ENCODE results near the gene LTB4R. TPM values are rescaled to one million over a fixed set of nuclear protein-coding genes. Genes with fewer than 3 reads are reported as not detected.

The LTB4R gene
- total and polyA plus RNA-seq, 4 experiments from 2014 or later, result 9.6 to 20.0 (median 15.1) TPM

DNA sequence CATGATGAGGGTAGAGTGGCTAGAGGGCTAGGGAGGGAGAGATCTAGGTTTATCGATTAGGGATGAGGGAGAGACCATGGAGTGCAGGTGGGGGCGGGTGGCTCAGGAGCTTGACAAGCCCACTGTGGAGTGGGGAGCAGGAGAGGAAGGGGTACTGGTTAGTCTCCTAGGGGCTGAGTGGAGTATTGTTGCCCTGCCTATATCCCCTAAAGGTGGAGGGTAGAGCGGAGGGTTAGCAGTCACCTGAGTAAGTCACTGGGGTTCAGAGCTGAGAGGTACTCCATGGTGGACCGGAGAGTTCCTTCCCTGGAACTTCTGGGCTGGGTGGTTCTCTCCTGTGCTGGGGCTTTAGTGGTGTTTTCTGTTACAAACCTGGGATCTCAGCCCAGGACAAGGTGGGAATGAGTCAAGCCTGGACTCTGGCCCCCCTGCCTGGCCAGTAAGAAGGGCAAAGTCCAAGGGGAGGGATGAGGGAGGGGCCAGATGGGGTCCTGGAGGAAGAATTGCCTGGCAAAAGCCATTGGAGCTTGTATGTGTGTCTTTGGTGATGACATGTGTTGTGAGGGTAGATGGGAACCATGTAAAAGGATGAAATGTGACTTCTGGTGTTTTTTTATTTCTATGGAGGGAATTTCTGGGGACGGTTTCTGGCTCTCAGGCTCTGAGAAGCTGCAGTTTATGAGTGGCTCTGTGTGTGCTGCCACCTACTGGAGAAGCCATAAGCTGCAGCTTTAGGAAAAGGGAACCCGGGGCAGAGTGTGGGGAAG is 3.5 kb upstream of the LTB4R start, which contains the start of gene CIDEB:
CIDEB (minus strand) TSS at position 403 of the 767 bp plus-strand sequence; CDS start at position 284, 119 bp downstream.
- intact Hi-C loops (cut with micrococcal nuclease), result loop anchor here (1.0 kb wide), 1 partner anchor 36 kb away; the partner anchor contains the start of gene RABGGTA
- H3K36me3 Mint-ChIP-seq, result peaks cover 42 to 53% of the 10 kb centered on the region in 2 donors
- H3K36me3 ChIP-seq (ENCODE audit: insufficient read depth, low read length), result peaks cover 50% of the 10 kb centered on the region

DNA sequence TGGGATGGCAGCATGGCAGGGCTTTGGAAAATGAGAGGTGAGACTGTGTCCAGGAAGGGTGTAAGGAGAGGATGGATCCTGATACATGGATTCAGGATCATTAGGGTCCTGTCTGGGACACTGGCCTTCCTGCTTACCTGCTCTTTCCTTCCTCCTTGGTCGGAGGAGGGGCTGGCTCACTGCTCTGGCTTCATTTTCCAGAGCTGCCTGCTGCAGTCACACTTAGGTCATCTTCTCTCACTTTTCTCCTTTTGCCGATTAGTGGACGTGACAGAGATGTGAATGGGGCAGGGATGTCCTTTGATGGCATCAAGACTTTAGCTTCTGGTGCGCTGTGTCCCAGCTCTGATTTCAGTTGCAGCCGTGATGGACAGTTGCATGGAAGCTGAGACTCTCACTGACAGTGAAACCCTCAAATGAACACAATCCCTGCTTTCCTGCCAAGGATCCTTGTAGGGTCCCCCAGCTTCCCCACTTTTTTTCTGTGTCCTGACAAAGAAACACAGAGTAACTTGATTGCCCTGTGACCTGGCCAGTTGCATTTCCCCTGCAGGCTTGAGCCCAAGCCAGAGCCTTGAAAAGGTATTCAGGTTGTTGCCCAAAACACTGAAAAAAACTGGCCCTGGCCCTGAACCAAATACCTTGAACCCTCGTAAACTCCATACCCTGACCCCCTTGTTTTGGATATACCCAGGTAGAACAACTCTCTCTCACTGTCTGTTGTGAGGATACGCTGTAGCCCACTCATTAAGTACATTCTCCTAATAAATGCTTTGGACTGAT is 2.8 kb upstream of the LTB4R start:
- Histone ChIP-seq H3K27me3 (ENCODE audit: insufficient read depth, low read length) (no peaks in the 10 kb centered on the region), H3K4me1 (ENCODE audit: insufficient read depth, low read length) (peaks cover 52% of the 10 kb centered on the region), H3K4me3 (ENCODE audit: low read length in 2 of 2) (no peak overlapping the region), H3K9me3 (ENCODE audit: control insufficient read depth in 1 of 2, low read length in 2 of 2) (no peaks in the 10 kb centered on the region), H3K27ac (ENCODE audit: low read depth, low read length) (peak overlapping the region; percentile 72), H3K36me3 (ENCODE audit: insufficient read depth, low read length) (peaks cover 43% of the 10 kb centered on the region)
- Mint-ChIP-seq H3K4me3 (peak overlapping the region; percentile 1 to 79 (median 44)), H3K4me1 (peaks cover 36 to 75% (median 51%) of the 10 kb centered on the region in 4 donors), H3K27ac (peak overlapping the region; percentile 52 to 96 (median 84)), H3K36me3 (peaks cover 41 to 46% of the 10 kb centered on the region in 2 donors), H3K27me3 (no peaks in the 10 kb centered on the region), H3K9me3 (peaks cover 0 to 1% (median 0%) of the 10 kb centered on the region in 8 donors)
- POLR2A ChIA-PET (ENCODE audit: partially characterized antibody), result interaction anchor here (0.7 to 8.5 kb wide), 20 partner anchors 9 to 193 kb away, joined by 3 to 108 read pairs (median 6); partner anchors contain the start of genes ADCY4, CBLN3, CHMP4A and DCAF11
- CTCF ChIA-PET (ENCODE audit: partially characterized antibody), result interaction anchor here (0.5 to 18.5 kb wide), 40 partner anchors 9 to 1449 kb away, joined by 3 to 556 read pairs (median 5); partner anchors contain the start of genes ADCY4, CBLN3, CHMP4A and DCAF11
- intact Hi-C loops (cut with micrococcal nuclease), result loop anchor here (1.0 kb wide), 1 partner anchor 37 kb away; the partner anchor contains the start of gene RABGGTA
- no peak for DNase-seq

More for the DNA sequence above, 3.5 kb upstream of the LTB4R start, which contains the start of gene CIDEB:
- POLR2A ChIA-PET (ENCODE audit: partially characterized antibody), result interaction anchor here (0.8 to 8.5 kb wide), 21 partner anchors 8 to 193 kb away, joined by 3 to 108 read pairs (median 4); partner anchors contain the start of genes ADCY4, CBLN3, CHMP4A and DCAF11
- no peaks in the 10 kb centered on the region for H3K27me3 ChIP-seq (ENCODE audit: insufficient read depth, low read length)
- H3K27ac Mint-ChIP-seq, result peak within 1 kb of the TSS; percentile 52 to 96 (median 90)
- DNase-seq, result peak; percentile 53 to 62 (median 58)
- peak within 1 kb of the TSS; percentile 72 for H3K27ac ChIP-seq (ENCODE audit: low read depth, low read length)
- H3K9me3 ChIP-seq (ENCODE audit: control insufficient read depth in 1 of 2, low read length in 2 of 2), result no peaks in the 10 kb centered on the region
- H3K4me3 Mint-ChIP-seq, result peak within 1 kb of the TSS in 7 of 8 donors; percentile 1 to 79 (median 35)
- CTCF ChIA-PET (ENCODE audit: partially characterized antibody), result interaction anchor here (0.6 to 18.5 kb wide), 42 partner anchors 9 to 301 kb away, joined by 3 to 556 read pairs (median 4); partner anchors contain the start of genes ADCY4, CBLN3, CHMP4A and DCAF11
- peaks cover 0 to 1% (median 0%) of the 10 kb centered on the region in 8 donors for H3K9me3 Mint-ChIP-seq
- H3K4me1 Mint-ChIP-seq, result peaks cover 29 to 70% (median 46%) of the 10 kb centered on the region in 4 donors
- H3K4me1 ChIP-seq (ENCODE audit: insufficient read depth, low read length), result peaks cover 44% of the 10 kb centered on the region
- no peaks in the 10 kb centered on the region for H3K27me3 Mint-ChIP-seq
- no peak within 1 kb of the TSS for H3K4me3 ChIP-seq (ENCODE audit: low read length in 2 of 2)

DNA sequence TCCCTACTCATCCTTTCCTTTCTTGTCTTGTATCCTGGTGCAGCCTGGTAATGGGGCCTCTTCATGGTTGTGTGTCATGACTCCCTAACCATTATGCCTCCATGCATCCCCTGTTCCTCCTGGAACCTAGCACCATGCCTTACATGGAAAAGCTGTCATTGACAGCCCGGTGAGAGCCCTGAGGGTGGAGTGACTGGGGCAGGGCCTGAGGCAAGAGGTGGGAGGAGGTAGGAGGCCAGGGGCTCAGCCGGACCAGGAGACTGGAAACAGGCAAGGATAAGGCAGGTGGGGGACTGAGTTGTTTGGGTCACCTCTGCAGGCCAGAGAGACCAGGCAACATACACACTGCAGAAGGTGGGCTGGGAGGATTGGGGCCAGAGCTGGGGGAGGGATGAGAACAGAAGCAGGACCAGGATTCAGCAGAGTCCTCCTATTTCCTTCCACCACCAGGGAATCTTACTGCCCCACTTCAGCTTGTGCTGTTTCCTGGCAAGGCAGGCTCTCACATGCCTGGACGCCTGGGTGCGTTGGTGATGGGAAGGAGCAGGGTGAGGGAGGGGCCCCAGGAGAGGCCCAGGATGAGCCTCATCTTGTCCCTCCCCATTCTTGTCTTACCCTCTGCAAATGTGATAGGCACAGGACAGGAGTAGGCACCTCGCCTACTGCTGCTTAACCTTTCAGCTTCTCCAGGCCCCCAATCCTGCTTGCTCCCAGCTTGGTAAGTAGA is 1.6 kb upstream of the LTB4R start, which contains the start of gene LTB4R2:
LTB4R2 (plus strand) TSS at position 603 of the 727 bp plus-strand sequence. CDS start 525 bp downstream, outside the sequence.
- CTCF ChIA-PET (ENCODE audit: partially characterized antibody), result interaction anchor here (0.7 to 18.5 kb wide), 14 partner anchors 8 to 229 kb away, joined by 3 to 556 read pairs (median 28); partner anchors contain the start of genes ADCY4, CBLN3, DHRS1 and KHNYN
- peaks cover 0 to 1% (median 0%) of the 10 kb centered on the region in 8 donors for H3K9me3 Mint-ChIP-seq
- Histone ChIP-seq H3K27me3 (ENCODE audit: insufficient read depth, low read length) (no peaks in the 10 kb centered on the region), H3K4me3 (ENCODE audit: low read length in 2 of 2) (peak within 1 kb of the TSS; percentile 32 to 58), H3K36me3 (ENCODE audit: insufficient read depth, low read length) (peaks cover 31% of the 10 kb centered on the region), H3K9me3 (ENCODE audit: control insufficient read depth in 1 of 2, low read length in 2 of 2) (no peaks in the 10 kb centered on the region), H3K27ac (ENCODE audit: low read depth, low read length) (peak within 1 kb of the TSS; percentile 72), H3K4me1 (ENCODE audit: insufficient read depth, low read length) (peaks cover 63% of the 10 kb centered on the region)
- H3K36me3 Mint-ChIP-seq, result peaks cover 29 to 34% of the 10 kb centered on the region in 2 donors
- H3K4me1 Mint-ChIP-seq, result peaks cover 47 to 87% (median 62%) of the 10 kb centered on the region in 4 donors
- POLR2A ChIA-PET (ENCODE audit: partially characterized antibody), result interaction anchor here (0.6 to 8.5 kb wide), 21 partner anchors 10 to 195 kb away, joined by 3 to 108 read pairs (median 11); partner anchors contain the start of genes CBLN3, CHMP4A, DCAF11 and DHRS1
- H3K27ac Mint-ChIP-seq, result peak within 1 kb of the TSS; percentile 81 to 96 (median 93)
- DNase-seq, result no peak
- intact Hi-C loops (cut with micrococcal nuclease), result loop anchor here (1.0 to 5.0 kb wide), 2 partner anchors 10 to 123 kb away; partner anchors contain the start of genes DHRS1 and NOP9
- H3K4me3 Mint-ChIP-seq, result peak within 1 kb of the TSS; percentile 83 to 89 (median 87)
- H3K27me3 Mint-ChIP-seq, result no peaks in the 10 kb centered on the region

DNA sequence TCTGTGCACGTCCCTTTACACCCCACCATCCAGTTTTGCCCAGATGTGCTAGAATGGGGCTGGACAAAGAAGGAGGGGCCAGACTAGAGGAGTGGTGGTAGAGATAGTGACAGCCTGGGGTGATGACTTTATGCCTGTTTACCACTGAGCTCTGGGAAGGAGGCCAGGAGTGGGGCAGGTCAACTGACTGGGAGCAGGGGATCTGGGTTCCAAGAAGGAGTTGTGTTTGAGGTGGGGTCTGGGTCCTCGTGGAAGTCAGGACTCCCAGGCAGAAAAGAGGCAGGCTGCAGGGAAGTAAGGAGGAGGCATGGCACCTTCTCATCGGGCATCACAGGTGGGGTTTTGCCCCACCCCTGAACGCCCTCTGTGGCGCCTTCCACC is 1.0 kb upstream of the LTB4R start:
- H3K4me3 Mint-ChIP-seq, result peak overlapping the region; percentile 71 to 88 (median 86)
- peaks cover 69% of the 10 kb centered on the region for H3K4me1 ChIP-seq (ENCODE audit: insufficient read depth, low read length)
- H3K36me3 ChIP-seq (ENCODE audit: insufficient read depth, low read length), result peaks cover 25% of the 10 kb centered on the region
- peaks cover 53 to 89% (median 67%) of the 10 kb centered on the region in 4 donors for H3K4me1 Mint-ChIP-seq
- peak overlapping the region; percentile 81 to 96 (median 93) for H3K27ac Mint-ChIP-seq
- DNase-seq, result peak in 1 of 5 donors; percentile 34
- H3K27me3 Mint-ChIP-seq, result no peaks in the 10 kb centered on the region
- no peaks in the 10 kb centered on the region for H3K27me3 ChIP-seq (ENCODE audit: insufficient read depth, low read length)
- ChIA-PET POLR2A (ENCODE audit: partially characterized antibody) (interaction anchor here (0.6 to 8.5 kb wide), 25 partner anchors 10 to 229 kb away, joined by 3 to 108 read pairs (median 6); partner anchors contain the start of genes CBLN3, CHMP4A, DCAF11 and DHRS1), CTCF (ENCODE audit: partially characterized antibody) (interaction anchor here (0.7 to 18.5 kb wide), 11 partner anchors 11 to 230 kb away, joined by 3 to 556 read pairs (median 33); partner anchors contain the start of genes ADCY4, DHRS1, MDP1 and NOP9)
- intact Hi-C loops (cut with micrococcal nuclease), result loop anchor here (1.0 to 5.0 kb wide), 2 partner anchors 11 to 122 kb away; partner anchors contain the start of genes DHRS1 and NOP9
- peak overlapping the region; percentile 32 to 58 for H3K4me3 ChIP-seq (ENCODE audit: low read length in 2 of 2)
- peak overlapping the region; percentile 72 for H3K27ac ChIP-seq (ENCODE audit: low read depth, low read length)
- no peaks in the 10 kb centered on the region for H3K9me3 ChIP-seq (ENCODE audit: control insufficient read depth in 1 of 2, low read length in 2 of 2)
- H3K9me3 Mint-ChIP-seq, result peaks cover 0 to 1% (median 0%) of the 10 kb centered on the region in 8 donors
- peaks cover 24 to 28% of the 10 kb centered on the region in 2 donors for H3K36me3 Mint-ChIP-seq

DNA sequence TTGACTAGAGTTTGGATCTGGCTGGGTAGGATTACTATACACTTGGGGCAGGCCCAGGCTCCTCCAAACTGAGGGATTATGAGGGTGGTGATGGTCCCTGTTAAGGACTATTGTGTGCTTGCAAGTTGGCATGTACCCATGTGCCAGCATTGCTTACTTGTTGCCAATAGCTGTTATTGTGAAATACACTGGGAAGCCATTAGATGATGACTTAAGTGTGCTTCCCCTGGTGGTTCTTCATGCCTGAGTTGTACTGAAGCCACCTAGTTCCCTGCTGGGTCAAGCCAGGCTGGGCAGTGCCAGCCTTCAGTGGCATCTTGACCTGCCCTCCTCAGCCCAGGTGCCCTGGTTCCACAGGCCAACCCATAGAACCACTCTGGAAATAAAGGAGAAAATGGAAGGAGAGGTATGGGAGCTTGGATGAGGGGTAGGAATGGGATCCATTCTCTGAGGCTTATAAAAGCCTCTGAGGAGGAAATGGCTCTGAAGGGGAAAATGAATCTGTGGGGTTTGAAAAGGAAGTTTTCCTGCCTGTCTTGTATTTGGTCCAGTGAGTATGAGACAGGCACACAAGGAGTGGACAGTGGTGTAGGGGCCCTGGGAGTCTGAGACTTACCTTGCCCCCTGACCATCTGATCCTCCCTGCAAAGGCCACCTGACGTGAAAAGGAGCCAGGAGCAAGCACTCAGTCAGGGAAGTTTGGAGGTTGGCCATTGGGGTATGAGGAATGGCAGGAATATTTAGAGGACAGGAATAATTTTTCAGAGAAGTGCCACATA is 724 bp downstream of the LTB4R start:
- ChIA-PET CTCF (ENCODE audit: partially characterized antibody) (interaction anchor here (0.9 to 18.5 kb wide), 7 partner anchors 13 to 120 kb away, joined by 3 to 556 read pairs (median 24); partner anchors contain the start of genes ADCY4, DHRS1, NOP9 and RIPK3), POLR2A (ENCODE audit: partially characterized antibody) (interaction anchor here (0.8 to 8.5 kb wide), 19 partner anchors 9 to 303 kb away, joined by 3 to 108 read pairs (median 11); partner anchors contain the start of genes CBLN3, CHMP4A, DCAF11 and DHRS1)
- intact Hi-C loops (cut with micrococcal nuclease), result loop anchor here (1.0 to 5.0 kb wide), 3 partner anchors 20 to 120 kb away; partner anchors contain the start of gene TINF2
- Histone ChIP-seq H3K36me3 (ENCODE audit: insufficient read depth, low read length) (peaks cover 8% of the 10 kb centered on the region), H3K4me1 (ENCODE audit: insufficient read depth, low read length) (peaks cover 71% of the 10 kb centered on the region), H3K27me3 (ENCODE audit: insufficient read depth, low read length) (no peaks in the 10 kb centered on the region), H3K27ac (ENCODE audit: low read depth, low read length) (peak overlapping the region; percentile 72), H3K9me3 (ENCODE audit: control insufficient read depth in 1 of 2, low read length in 2 of 2) (no peaks in the 10 kb centered on the region), H3K4me3 (ENCODE audit: low read length in 2 of 2) (peak overlapping the region; percentile 55 to 58)
- H3K4me3 Mint-ChIP-seq, result peak overlapping the region; percentile 83 to 94 (median 88)
- peaks cover 58 to 85% (median 73%) of the 10 kb centered on the region in 4 donors for H3K4me1 Mint-ChIP-seq
- DNase-seq, result peak in 2 of 5 donors; percentile 27 to 51
- H3K27me3 Mint-ChIP-seq, result no peaks in the 10 kb centered on the region
- H3K9me3 Mint-ChIP-seq, result peaks cover 0 to 1% (median 0%) of the 10 kb centered on the region in 8 donors
- H3K27ac Mint-ChIP-seq, result peak overlapping the region; percentile 90 to 97 (median 95)
- peaks cover 6 to 11% of the 10 kb centered on the region in 2 donors for H3K36me3 Mint-ChIP-seq

Data from CD4-positive, alpha-beta memory T cell (primary cell).